IMR-90 (cell line): ENCODE data around the gene MC5R. TPM values are rescaled to one million over a fixed set of nuclear protein-coding genes. Genes with fewer than 3 reads are reported as not detected.

Experiments
- ATAC-seq: fragments of 200-7000 bp; cut with Tn5 transposase; 2 replicates; pipeline ENCODE4 v1.9.1; 2020; ENCODE audit warnings: low read depth, mild to moderate bottlenecking, moderate library complexity
- BruUV-seq: library from RNA; stranded (reverse); fragments of 400-500 nt; replicated peaks from 2 replicates; lab custom pipeline; 2021; lab: Mats Ljungman, UMichigan
- CTCF ChIA-PET: fragments of 300-600 bp; formaldehyde crosslinking; extraction: SDS; loops from one replicate; lab custom pipeline; 2021; ENCODE audit warnings: antibody characterized with exemption; lab: Yijun Ruan, JAX
- POLR2A ChIA-PET: fragments of 300-600 bp; sonication (Branson Sonifier 250); formaldehyde crosslinking; loops from one replicate; lab custom pipeline; 2022; ENCODE audit warnings: antibody characterized with exemption; ENCODE audit not compliant: unreplicated experiment; lab: Charles Lee
- DNase-seq: peaks from one replicate; pipeline ENCODE4 v3.0.0; 2013
- H2AFZ ChIP-seq: replicated peaks from 2 replicates; pipeline ENCODE3; 2013; ENCODE audit warnings: low read length, mild to moderate bottlenecking; ENCODE audit not compliant: poor library complexity
- H2AK5ac ChIP-seq: 2 replicates; pipeline ENCODE4 v1.6.1; 2013; ENCODE audit warnings: low read depth, low read length, inconsistent platforms
- H2AK9ac ChIP-seq: replicated peaks from 2 replicates; pipeline ENCODE3; 2013; ENCODE audit warnings: mild to moderate bottlenecking, low read depth, low read length, moderate library complexity; ENCODE audit not compliant: poor library complexity
- H2BK120ac ChIP-seq: 2 replicates; pipeline ENCODE4 v1.6.1; 2013; ENCODE audit warnings: low read depth, low read length, inconsistent platforms
- H2BK15ac ChIP-seq: 3 replicates; pipeline ENCODE4 v1.6.1; 2013; ENCODE audit warnings: low read depth, low read length, inconsistent platforms
- H2BK20ac ChIP-seq: 2 replicates; pipeline ENCODE4 v1.6.1; 2013; ENCODE audit warnings: low read depth, mild to moderate bottlenecking, inconsistent platforms, low read length, moderate library complexity
- H2BK5ac ChIP-seq: 2 replicates; pipeline ENCODE4 v1.6.1; 2013; ENCODE audit warnings: mild to moderate bottlenecking, low read depth, low read length, inconsistent platforms; ENCODE audit not compliant: poor library complexity, severe bottlenecking
- H3K14ac ChIP-seq: replicated peaks from 2 replicates; pipeline ENCODE4 v1.6.1; 2013; ENCODE audit warnings: low read depth, low read length, inconsistent platforms
- H3K18ac ChIP-seq: 2 replicates; pipeline ENCODE4 v1.6.1; 2013; ENCODE audit warnings: low read depth, low read length, control low read depth
- H3K23ac ChIP-seq: 2 replicates; pipeline ENCODE4 v1.6.1; 2013; ENCODE audit warnings: low read depth, low read length, inconsistent platforms
- H3K27ac ChIP-seq: 2 replicates; pipeline ENCODE4 v1.5.1; 2013; ENCODE audit warnings: mild to moderate bottlenecking, control low read depth, low read length; ENCODE audit not compliant: insufficient read depth
- H3K27me3 ChIP-seq: 2 replicates; pipeline ENCODE4 v1.6.1; 2013; ENCODE audit warnings: low read length; ENCODE audit not compliant: control insufficient read depth, insufficient read depth
- H3K36me3 ChIP-seq: 2 replicates; pipeline ENCODE4 v1.6.1; 2013; ENCODE audit warnings: low read length, mixed read lengths; ENCODE audit not compliant: control insufficient read depth, insufficient read depth
- H3K4ac ChIP-seq: 2 replicates; pipeline ENCODE4 v1.6.1; 2013; ENCODE audit warnings: low read depth, low read length, inconsistent platforms
- H3K4me1 ChIP-seq: 2 replicates; pipeline ENCODE4 v1.6.1; 2013; ENCODE audit warnings: low read length, mixed read lengths; ENCODE audit not compliant: control insufficient read depth, insufficient read depth
- H3K4me2 ChIP-seq: 2 replicates; pipeline ENCODE4 v1.6.1; 2013; ENCODE audit warnings: low read depth, mild to moderate bottlenecking, control low read depth, low read length, moderate library complexity
- H3K4me3 ChIP-seq: 2 replicates; pipeline ENCODE4 v1.5.1; 2013; ENCODE audit warnings: low read depth, mild to moderate bottlenecking, control low read depth, low read length, moderate library complexity; ENCODE audit not compliant: insufficient read depth
- H3K56ac ChIP-seq: 2 replicates; pipeline ENCODE4 v1.6.1; 2013; ENCODE audit warnings: low read length, inconsistent platforms; ENCODE audit not compliant: insufficient read depth; ENCODE audit errors: extremely low read depth
- H3K79me1 ChIP-seq, 2 experiments: 2 replicates each; pipeline ENCODE4 v1.6.1; 2013; ENCODE audit warnings: low read length in 2 of 2, inconsistent platforms in 1 of 2, low read depth in 1 of 2
- H3K9ac ChIP-seq: 2 replicates; pipeline ENCODE4 v1.6.1; 2013; ENCODE audit warnings: low read depth, low read length, control low read depth
- H3K9me1 ChIP-seq: 2 replicates; pipeline ENCODE4 v1.6.1; 2013; ENCODE audit warnings: low read length, inconsistent platforms; ENCODE audit not compliant: insufficient read depth
- H3K9me3 ChIP-seq: 2 replicates; pipeline ENCODE4 v1.6.1; 2013; ENCODE audit warnings: low read length; ENCODE audit not compliant: control insufficient read depth, insufficient read depth
- H4K20me1 ChIP-seq: 2 replicates; pipeline ENCODE4 v1.6.1; 2013; ENCODE audit warnings: low read length, inconsistent platforms; ENCODE audit not compliant: insufficient read depth
- H4K5ac ChIP-seq: 2 replicates; pipeline ENCODE4 v1.6.1; 2013; ENCODE audit warnings: mild to moderate bottlenecking, low read depth, low read length, control low read depth
- H4K8ac ChIP-seq, 2 experiments: 2 replicates each; pipeline ENCODE4 v1.6.1; 2013; ENCODE audit warnings: low read depth in 2 of 2, low read length in 2 of 2, control low read depth in 1 of 2, inconsistent platforms in 1 of 2
- H4K91ac ChIP-seq: 2 replicates; pipeline ENCODE4 v1.6.1; 2013; ENCODE audit warnings: low read depth, low read length, inconsistent platforms; ENCODE audit not compliant: insufficient read depth
- CEBPB ChIP-seq: IDR thresholded peaks from 2 replicates; pipeline ENCODE4 v1.6.1; 2012; ENCODE audit warnings: low read depth, low read length, improper control_type of control experiment
- ELK1 ChIP-seq: fragments of 150-350 bp; IDR thresholded peaks from 2 replicates; pipeline ENCODE4 v1.6.1; 2016; ENCODE audit warnings: low read depth, mild to moderate bottlenecking, low read length, moderate library complexity, borderline replicate concordance
- MAFK ChIP-seq: IDR thresholded peaks from 2 replicates; pipeline ENCODE4 v1.6.1; 2012; ENCODE audit warnings: low read depth, low read length, improper control_type of control experiment
- RCOR1 ChIP-seq: IDR thresholded peaks from 2 replicates; pipeline ENCODE4 v1.6.1; 2012; ENCODE audit warnings: mild to moderate bottlenecking, low read length, improper control_type of control experiment; ENCODE audit not compliant: insufficient replicate concordance
- RFX5 ChIP-seq: IDR thresholded peaks from 2 replicates; pipeline ENCODE4 v1.8.0; 2012; ENCODE audit warnings: low read depth, mild to moderate bottlenecking, low read length, moderate library complexity
- SMC3 ChIP-seq: fragments of 150-350 bp; IDR thresholded peaks from 2 replicates; pipeline ENCODE4 v1.6.1; 2016; ENCODE audit warnings: low read depth, mild to moderate bottlenecking, antibody characterized with exemption, low read length, moderate library complexity
- USF2 ChIP-seq: fragments of 150-350 bp; IDR thresholded peaks from 2 replicates; pipeline ENCODE4 v1.6.1; 2017; ENCODE audit warnings: mild to moderate bottlenecking, antibody characterized with exemption, low read length, low read depth
- WGBS, 2 experiments: methylation state at CpG; one replicate each; pipeline versions ENCODE4 v1.1.5 to v1.1.7; 2013; ENCODE audit warnings: missing lambda C conversion rate in 2 of 2; ENCODE audit not compliant: insufficient read length in 1 of 2; ENCODE audit errors: extremely low coverage in 2 of 2; 5-methylcytosine and 5-hydroxymethylcytosine counted together
- dilution Hi-C: fragments of 300-500 bp; cut with HindIII; formaldehyde crosslinking; loops from one replicate; pipeline ENCODE4 v1.14.3; 2018; ENCODE audit warnings: low sequenced_read_pairs; ENCODE audit not compliant: unreplicated experiment
- in situ Hi-C: fragments of 300-500 bp; cut with MboI; formaldehyde crosslinking; loops from 3 replicates; pipeline ENCODE4 v1.14.3; 2019; ENCODE audit warnings: low sequenced_read_pairs, inconsistent platforms, mixed read lengths
- intact Hi-C: fragments of 100-400 bp; cut with micrococcal nuclease; formaldehyde crosslinking; loops from 2 replicates; pipeline ENCODE4 v1.10.0; 2022
- polyA plus RNA-seq, 3 experiments: library from polyadenylated mRNA; depleted of rRNA; stranded (reverse); fragments of >200 nt; gene quantifications; 2 replicates each; pipeline ENCODE4 v1.2.3, GENCODE V29; 2012; ENCODE audit warnings: low replicate concordance in 1 of 3
- total RNA-seq: library from RNA; depleted of rRNA; stranded (reverse); fragments of >200 nt; gene quantifications from 2 replicates; pipeline ENCODE4 v1.2.3, GENCODE V29; 2012

The MC5R gene
- total and polyA plus RNA-seq, 2 of the 4 experiments (the other 2 are of a cell fraction), result not detected

GRCh38 chr18:13809531-13810255 lies 14.3 kb upstream of the MC5R start:
- Histone ChIP-seq H3K9me1 (no peaks in the 10 kb centered on the region), H4K5ac (no peak overlapping the region), H3K4me2 (no peak overlapping the region), H4K20me1 (no peaks in the 10 kb centered on the region), H3K4me3 (no peak overlapping the region), H2AFZ (no peak overlapping the region), H3K79me1 (no peaks in the 10 kb centered on the region), H3K9me3 (no peaks in the 10 kb centered on the region), H3K23ac (no peak overlapping the region), H2AK5ac (no peak overlapping the region), H2BK5ac (no peak overlapping the region), H3K27ac (no peak overlapping the region), H3K4me1 (no peaks in the 10 kb centered on the region), H3K18ac (no peak overlapping the region), H2BK120ac (no peak overlapping the region), H2BK20ac (no peak overlapping the region), H2BK15ac (no peak overlapping the region), H3K14ac (no peak overlapping the region), H3K27me3 (no peaks in the 10 kb centered on the region), H3K56ac (no peak overlapping the region), H4K8ac (no peak overlapping the region), H3K4ac (no peak overlapping the region), H4K91ac (no peak overlapping the region), H2AK9ac (no peak overlapping the region), H3K36me3 (no peaks in the 10 kb centered on the region), H3K9ac (no peak overlapping the region)
- 33% methylated on average over 1 of the region's 5 CpGs; no CpG with 5 or more reads in 1 of the 2 experiments for WGBS, 2 experiments
- ChIA-PET CTCF (no interaction called here), POLR2A (no interaction called here)
- intact Hi-C loops (no loop called here), dilution Hi-C loops (no loop called here), in situ Hi-C loops (no loop called here)
- no peak for ATAC-seq
- BruUV-seq, result no TSS peak
- no peak for TF ChIP-seq ELK1
- no peak for TF ChIP-seq RFX5
- TF ChIP-seq RCOR1, result no peak
- TF ChIP-seq MAFK, result no peak
- TF ChIP-seq USF2, result no peak
- no peak for TF ChIP-seq CEBPB
- TF ChIP-seq SMC3, result no peak
- DNase-seq, result no peak
